GM12865 (cell line): ENCODE results near the gene WNT4.

Experiments
- DNase-seq: peaks from one replicate; pipeline ENCODE4 v3.0.0; 2010; ENCODE audit warnings: low read depth
- H3K4me3 ChIP-seq: 2 replicates; pipeline ENCODE4 v1.5.1; 2011; ENCODE audit warnings: mild to moderate bottlenecking, low read depth, low read length, control low read depth
- CTCF ChIP-seq: IDR thresholded peaks from 2 replicates; pipeline ENCODE4 v1.5.1; 2011; ENCODE audit warnings: low read length, control low read depth, low read depth, inconsistent platforms; ENCODE audit not compliant: insufficient read depth; ENCODE audit errors: missing control alignments

The WNT4 gene

GRCh38 chr1:22174446-22175220 lies 31.7 kb upstream of the WNT4 start:
- H3K4me3 ChIP-seq, result no peak overlapping the region
- TF ChIP-seq CTCF, result no peak
- no peak for DNase-seq

- no peak for TF ChIP-seq CTCF
- no peak overlapping the region for H3K4me3 ChIP-seq
- no peak for DNase-seq
These were observed 29.2 kb upstream of the WNT4 start for GRCh38 chr1:22171951-22172715.

GRCh38 chr1:22169816-22170215 lies 26.9 kb upstream of the WNT4 start:
- TF ChIP-seq CTCF, result no peak
- H3K4me3 ChIP-seq, result no peak overlapping the region
- DNase-seq, result no peak

- no peak for DNase-seq
- no peak for TF ChIP-seq CTCF
These were observed 25.6 kb upstream of the WNT4 start for GRCh38 chr1:22168412-22168973.

GRCh38 chr1:22166439-22166838 lies 23.5 kb upstream of the WNT4 start:
- H3K4me3 ChIP-seq, result no peak overlapping the region
- no peak for TF ChIP-seq CTCF
- peak; percentile 38 for DNase-seq

More at GRCh38 chr1:22168412-22168973, 25.6 kb upstream of the WNT4 start:
- H3K4me3 ChIP-seq, result no peak overlapping the region

- no peak for TF ChIP-seq CTCF
- DNase-seq, result no peak
- H3K4me3 ChIP-seq, result no peak overlapping the region
These were observed 22.2 kb upstream of the WNT4 start for GRCh38 chr1:22164841-22165808.
